ENCODE measurements around the gene FOXJ3. TPM values are rescaled to one million over a fixed set of nuclear protein-coding genes. Genes with fewer than 3 reads are reported as not detected.

The FOXJ3 gene
- total RNA-seq, 2 experiments from 2014 or later, result 43.1 to 44.0 TPM

DNA sequence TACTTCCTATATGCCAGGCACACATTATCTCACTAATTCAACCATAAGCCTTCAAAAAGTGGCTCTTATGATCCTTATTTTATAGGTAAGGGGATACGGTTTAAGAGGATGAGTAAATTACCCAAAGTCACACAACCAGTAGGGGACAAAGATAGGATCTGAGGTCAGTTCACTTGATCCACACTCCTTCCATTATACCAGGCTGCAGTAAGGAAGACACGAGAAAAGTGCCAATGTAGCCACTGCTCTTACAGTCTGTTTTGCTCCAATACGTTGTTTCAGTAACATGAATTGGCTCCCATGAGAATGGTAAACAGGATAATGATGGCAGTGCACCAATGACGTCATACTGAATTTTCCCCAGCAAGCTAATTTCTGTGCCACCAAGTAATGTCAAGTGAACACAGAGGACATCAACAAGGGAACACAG, 155.1 kb downstream of the FOXJ3 start:
- no peak for DNase-seq
- H3K27ac Mint-ChIP-seq, result no peak overlapping the region
- peaks cover 2% of the 10 kb centered on the region for H3K4me1 Mint-ChIP-seq (ENCODE audit: low read depth)
- no peak for ATAC-seq
- CTCF ChIA-PET, result no interaction called here
- TF ChIP-seq, protein P1, sequence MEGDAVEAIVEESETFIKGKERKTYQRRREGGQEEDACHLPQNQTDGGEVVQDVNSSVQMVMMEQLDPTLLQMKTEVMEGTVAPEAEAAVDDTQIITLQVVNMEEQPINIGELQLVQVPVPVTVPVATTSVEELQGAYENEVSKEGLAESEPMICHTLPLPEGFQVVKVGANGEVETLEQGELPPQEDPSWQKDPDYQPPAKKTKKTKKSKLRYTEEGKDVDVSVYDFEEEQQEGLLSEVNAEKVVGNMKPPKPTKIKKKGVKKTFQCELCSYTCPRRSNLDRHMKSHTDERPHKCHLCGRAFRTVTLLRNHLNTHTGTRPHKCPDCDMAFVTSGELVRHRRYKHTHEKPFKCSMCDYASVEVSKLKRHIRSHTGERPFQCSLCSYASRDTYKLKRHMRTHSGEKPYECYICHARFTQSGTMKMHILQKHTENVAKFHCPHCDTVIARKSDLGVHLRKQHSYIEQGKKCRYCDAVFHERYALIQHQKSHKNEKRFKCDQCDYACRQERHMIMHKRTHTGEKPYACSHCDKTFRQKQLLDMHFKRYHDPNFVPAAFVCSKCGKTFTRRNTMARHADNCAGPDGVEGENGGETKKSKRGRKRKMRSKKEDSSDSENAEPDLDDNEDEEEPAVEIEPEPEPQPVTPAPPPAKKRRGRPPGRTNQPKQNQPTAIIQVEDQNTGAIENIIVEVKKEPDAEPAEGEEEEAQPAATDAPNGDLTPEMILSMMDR (IDR thresholded peaks at IDR 0.05), result no peak
- no peaks in the 10 kb centered on the region for H3K27me3 Mint-ChIP-seq
- H3K9me3 Mint-ChIP-seq, result no peaks in the 10 kb centered on the region
- POLR2A ChIA-PET, result no interaction called here
- peaks cover 12% of the 10 kb centered on the region for H3K36me3 Mint-ChIP-seq (ENCODE audit: low read depth)
- no peak overlapping the region for H3K4me3 Mint-ChIP-seq
- intact Hi-C loops (cut with micrococcal nuclease), result no loop called here

DNA sequence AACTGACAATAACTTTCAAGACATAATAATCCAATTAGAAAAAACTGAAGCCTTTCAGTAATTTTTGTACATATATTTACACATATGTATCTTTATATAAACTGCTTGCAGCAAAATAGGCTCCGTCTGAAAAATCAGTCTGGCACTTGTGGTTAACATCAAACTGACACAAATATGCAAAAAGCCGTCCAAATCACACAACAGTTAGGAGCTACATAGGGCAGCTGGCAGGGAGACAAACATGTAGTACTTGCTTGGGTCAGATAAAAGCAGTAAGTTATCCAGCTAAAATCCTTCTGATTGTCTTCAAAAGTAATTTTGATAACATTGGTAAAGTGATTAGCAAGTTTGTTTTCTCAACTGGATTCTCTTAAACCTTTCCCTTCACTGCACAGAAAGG, 155.8 kb downstream of the FOXJ3 start:
- intact Hi-C loops (cut with micrococcal nuclease), result no loop called here
- Mint-ChIP-seq H3K4me3 (no peak overlapping the region), H3K27ac (peak overlapping the region; percentile 60), H3K9me3 (no peaks in the 10 kb centered on the region), H3K36me3 (ENCODE audit: low read depth) (peaks cover 8% of the 10 kb centered on the region), H3K4me1 (ENCODE audit: low read depth) (no peaks in the 10 kb centered on the region), H3K27me3 (no peaks in the 10 kb centered on the region)
- ATAC-seq, result no peak
- no peak for DNase-seq
- TF ChIP-seq, protein P1 (IDR thresholded peaks at IDR 0.05), result no peak
- ChIA-PET POLR2A (no interaction called here), CTCF (no interaction called here)

- intact Hi-C loops (cut with micrococcal nuclease), result no loop called here
- TF ChIP-seq, protein P1 (IDR thresholded peaks at IDR 0.05), result no peak
- ATAC-seq, result no peak
- ChIA-PET POLR2A (no interaction called here), CTCF (interaction anchor here (1.3 to 1.7 kb wide), 2 partner anchors 23 to 687 kb away, joined by 3 to 4 read pairs; no protein-coding TSS in a partner anchor)
- no peaks in the 10 kb centered on the region for H3K9me3 Mint-ChIP-seq
- no peaks in the 10 kb centered on the region for H3K27me3 Mint-ChIP-seq
- H3K27ac Mint-ChIP-seq, result no peak overlapping the region
- H3K4me3 Mint-ChIP-seq, result no peak overlapping the region
- H3K4me1 Mint-ChIP-seq (ENCODE audit: low read depth), result no peaks in the 10 kb centered on the region
- H3K36me3 Mint-ChIP-seq (ENCODE audit: low read depth), result peaks cover 5% of the 10 kb centered on the region
- no peak for DNase-seq
These were observed 156.8 kb downstream of the FOXJ3 start for GRCh38 chr1:42178249-42178648.

DNA sequence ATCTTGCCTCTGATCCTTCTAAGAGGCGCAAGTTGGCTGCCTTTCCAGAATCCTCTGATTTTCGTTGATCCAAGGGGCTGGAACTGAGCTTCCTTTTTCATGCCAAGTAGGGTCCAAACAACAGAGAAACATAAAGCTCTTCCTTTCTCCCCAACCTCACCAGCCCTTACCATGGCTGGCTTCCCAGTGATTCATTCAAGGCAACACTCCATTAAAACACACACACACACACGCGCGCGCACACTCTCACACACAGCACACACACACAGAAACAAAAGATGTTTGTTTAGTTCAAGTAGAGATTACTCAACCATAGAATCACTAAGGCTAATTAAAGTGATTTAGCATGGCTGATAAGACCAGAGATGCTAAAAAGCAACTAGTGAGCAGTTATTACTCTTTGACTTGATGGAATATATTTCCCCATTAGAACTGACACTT, 157.5 kb downstream of the FOXJ3 start:
- Mint-ChIP-seq H3K9me3 (no peaks in the 10 kb centered on the region), H3K27ac (peak overlapping the region; percentile 39), H3K4me1 (ENCODE audit: low read depth) (no peaks in the 10 kb centered on the region), H3K4me3 (no peak overlapping the region), H3K36me3 (ENCODE audit: low read depth) (peaks cover 5% of the 10 kb centered on the region), H3K27me3 (no peaks in the 10 kb centered on the region)
- no peak for DNase-seq
- TF ChIP-seq, protein P1 (IDR thresholded peaks at IDR 0.05), result no peak
- ChIA-PET CTCF (interaction anchor here (1.0 to 1.7 kb wide), 3 partner anchors 10 to 686 kb away, joined by 3 to 4 read pairs (median 4); no protein-coding TSS in a partner anchor), POLR2A (no interaction called here)
- intact Hi-C loops (cut with micrococcal nuclease), result no loop called here
- ATAC-seq, result no peak

DNA sequence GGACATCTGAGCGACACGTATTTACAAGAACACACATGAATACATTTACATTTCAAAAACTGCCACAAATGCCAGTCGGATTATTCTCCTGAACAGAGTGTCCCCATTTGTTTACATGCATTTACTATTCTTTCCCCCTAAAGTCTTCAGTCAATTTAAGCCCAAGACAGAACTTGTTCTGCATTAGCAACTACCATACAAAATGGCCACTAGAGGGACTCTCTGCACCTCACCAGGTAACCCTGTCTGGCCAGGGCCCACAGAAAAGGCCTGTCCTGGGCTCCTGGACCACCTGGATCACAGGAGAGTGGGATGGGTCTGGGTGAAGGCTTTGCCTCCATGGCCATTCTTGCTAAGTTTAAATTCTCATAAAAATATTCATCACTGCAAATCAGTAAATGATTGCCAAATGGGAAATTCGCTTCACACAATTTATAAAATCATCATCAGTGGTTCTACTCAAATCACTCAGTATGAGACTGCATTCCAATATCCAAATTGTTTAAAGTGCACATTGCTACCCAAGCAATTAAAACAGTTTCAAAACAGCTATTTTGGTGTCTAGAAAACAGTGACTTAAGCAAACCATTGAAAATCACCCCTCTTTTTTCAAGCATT, 158.0 kb downstream of the FOXJ3 start:
- H3K4me3 Mint-ChIP-seq, result no peak overlapping the region
- no peaks in the 10 kb centered on the region for H3K4me1 Mint-ChIP-seq (ENCODE audit: low read depth)
- DNase-seq (peak; percentile 28), ATAC-seq (no peak)
- no peaks in the 10 kb centered on the region for H3K27me3 Mint-ChIP-seq
- TF ChIP-seq, protein P1 (IDR thresholded peaks at IDR 0.05), result peak; percentile 79
- H3K36me3 Mint-ChIP-seq (ENCODE audit: low read depth), result peaks cover 5% of the 10 kb centered on the region
- no peak overlapping the region for H3K27ac Mint-ChIP-seq
- CTCF ChIA-PET, result interaction anchor here (1.0 to 1.7 kb wide), 4 partner anchors 10 to 685 kb away, joined by 3 to 4 read pairs (median 4); no protein-coding TSS in a partner anchor
- POLR2A ChIA-PET, result no interaction called here
- intact Hi-C loops (cut with micrococcal nuclease), result no loop called here
- H3K9me3 Mint-ChIP-seq, result no peaks in the 10 kb centered on the region
